Hepatocyte (in vitro differentiated cells): ENCODE measurements around the gene CYTH4. TPM values are rescaled to one million over a fixed set of nuclear protein-coding genes. Genes with fewer than 3 reads are reported as not detected.

Source experiments
- DNase-seq: peaks from one replicate; pipeline ENCODE4 v3.0.0-alpha.2; 2016; ENCODE audit warnings: low spot score
- H2AFZ ChIP-seq: fragments of 200-600 bp; sonication (generic); 2 replicates; pipeline ENCODE4 v1.6.0; 2016; ENCODE audit warnings: antibody characterized with exemption, mild to moderate bottlenecking
- H3K27ac ChIP-seq: fragments of 200-600 bp; sonication (generic); 2 replicates; pipeline ENCODE4 v1.5.1; 2016; ENCODE audit warnings: mild to moderate bottlenecking
- H3K27me3 ChIP-seq: fragments of 200-600 bp; sonication (generic); 2 replicates; pipeline ENCODE4 v1.6.1; 2016
- H3K36me3 ChIP-seq: fragments of 200-600 bp; sonication (generic); replicated peaks from 2 replicates; pipeline ENCODE4 v1.5.1; 2016; ENCODE audit warnings: low read depth; ENCODE audit not compliant: insufficient read depth
- H3K4me1 ChIP-seq: fragments of 200-600 bp; sonication (generic); 2 replicates; pipeline ENCODE4 v1.5.1; 2016; ENCODE audit warnings: mild to moderate bottlenecking, moderate library complexity; ENCODE audit not compliant: insufficient read depth
- H3K4me2 ChIP-seq: fragments of 200-600 bp; sonication (generic); 2 replicates; pipeline ENCODE4 v1.6.0; 2016
- H3K4me3 ChIP-seq: fragments of 200-600 bp; sonication (generic); 2 replicates; pipeline ENCODE4 v1.5.1; 2016; ENCODE audit warnings: mild to moderate bottlenecking
- H3K79me2 ChIP-seq: fragments of 200-600 bp; sonication (generic); 2 replicates; pipeline ENCODE4 v1.6.0; 2017; ENCODE audit warnings: mild to moderate bottlenecking
- H3K9me2 ChIP-seq: fragments of 200-600 bp; sonication (generic); replicated peaks from 2 replicates; pipeline ENCODE4 v1.6.0; 2017; ENCODE audit warnings: mild to moderate bottlenecking; ENCODE audit not compliant: insufficient read depth
- H3K9me3 ChIP-seq: fragments of 200-600 bp; sonication (generic); 2 replicates; pipeline ENCODE4 v1.5.1; 2016; ENCODE audit warnings: low read depth, mild to moderate bottlenecking
- H4K20me1 ChIP-seq: fragments of 200-600 bp; sonication (generic); 2 replicates; pipeline ENCODE4 v1.6.0; 2016; ENCODE audit warnings: mild to moderate bottlenecking; ENCODE audit not compliant: insufficient read depth, poor library complexity, severe bottlenecking
- EZH2 ChIP-seq: fragments of 200-600 bp; sonication (generic); IDR thresholded peaks from 2 replicates; pipeline ENCODE4 v1.6.1; 2016; ENCODE audit warnings: antibody characterized with exemption, mild to moderate bottlenecking, borderline replicate concordance
- EZH2phosphoT487 ChIP-seq: fragments of 200-600 bp; sonication (generic); IDR thresholded peaks from one replicate; pipeline ENCODE4 v1.6.1; 2018; ENCODE audit warnings: antibody characterized with exemption, mild to moderate bottlenecking, low read depth, moderate library complexity; ENCODE audit not compliant: unreplicated experiment, severe bottlenecking
- WGBS: methylation state at CpG from one replicate; pipeline ENCODE4 v1.1.6; 2016; ENCODE audit warnings: low lambda C conversion rate; ENCODE audit errors: missing lambda C conversion rate; 5-methylcytosine and 5-hydroxymethylcytosine counted together
- polyA plus RNA-seq: library from polyadenylated mRNA; unstranded; fragments of >200 nt; fragmentation: Nextera tagmentation; extraction: Ambion mirVana; gene quantifications from 2 replicates; pipeline ENCODE4 v1.2.1, GENCODE V29; 2016
- total RNA-seq: library from RNA; depleted of rRNA; stranded (reverse); fragments of >200 nt; gene quantifications from 2 replicates; pipeline ENCODE4 v1.2.3, GENCODE V29; 2014
- TF ChIP-seq, protein P1 (sequence below): fragments of 200-600 bp; sonication (generic); IDR thresholded peaks from 2 replicates; pipeline ENCODE4 v1.5.1; 2016; ENCODE audit warnings: antibody characterized with exemption, mild to moderate bottlenecking; ENCODE audit not compliant: poor library complexity

Gene CYTH4
- total and polyA plus RNA-seq, 2 experiments from 2014 or later = 0.57 to 0.94 TPM

DNA sequence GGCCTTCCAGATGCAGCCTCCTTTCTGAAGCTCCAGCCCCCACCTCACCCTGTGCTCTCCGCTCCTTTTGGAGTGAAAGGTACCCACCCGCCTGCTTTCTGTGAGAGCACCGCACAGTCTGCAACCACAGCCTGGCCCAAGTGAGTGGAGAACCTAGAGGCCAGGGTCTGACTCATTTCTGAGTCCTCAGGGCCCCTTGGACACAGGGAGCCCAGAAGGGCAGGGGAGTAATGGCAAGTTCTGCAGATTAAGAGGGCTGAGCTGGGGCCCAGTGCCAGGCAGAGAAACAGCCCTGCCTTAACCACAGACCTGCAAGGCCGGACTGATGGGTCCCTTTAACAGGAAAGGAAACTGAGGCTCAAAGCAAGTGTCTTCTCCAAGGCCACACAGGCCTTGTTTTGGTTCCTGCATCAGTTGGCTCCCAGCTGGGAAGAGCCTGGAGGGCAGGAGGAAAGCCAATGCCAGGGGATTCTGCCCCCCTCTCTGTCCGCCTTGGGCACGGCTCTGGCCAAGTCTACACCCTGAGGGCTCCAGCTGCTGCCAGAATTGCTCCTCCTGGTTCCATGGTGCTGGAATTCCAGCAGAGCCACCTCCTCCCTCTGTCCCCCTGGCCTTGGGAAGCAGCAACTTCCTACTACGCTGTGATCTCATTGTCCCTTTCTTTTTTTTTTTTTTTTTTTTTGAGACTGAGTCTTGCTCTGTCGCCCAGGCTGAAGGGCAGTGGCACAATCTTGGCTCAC lies 55.1 kb downstream of the CYTH4 start:
- no peak overlapping the region for H3K27ac ChIP-seq
- H4K20me1 ChIP-seq = no peaks in the 10 kb centered on the region
- no peak for DNase-seq
- H3K9me3 ChIP-seq = no peaks in the 10 kb centered on the region
- no peaks in the 10 kb centered on the region for H3K36me3 ChIP-seq
- H3K27me3 ChIP-seq = peaks cover 35% of the 10 kb centered on the region
- TF ChIP-seq EZH2 (no peak), EZH2phosphoT487 (no peak)
- TF ChIP-seq, protein P1, sequence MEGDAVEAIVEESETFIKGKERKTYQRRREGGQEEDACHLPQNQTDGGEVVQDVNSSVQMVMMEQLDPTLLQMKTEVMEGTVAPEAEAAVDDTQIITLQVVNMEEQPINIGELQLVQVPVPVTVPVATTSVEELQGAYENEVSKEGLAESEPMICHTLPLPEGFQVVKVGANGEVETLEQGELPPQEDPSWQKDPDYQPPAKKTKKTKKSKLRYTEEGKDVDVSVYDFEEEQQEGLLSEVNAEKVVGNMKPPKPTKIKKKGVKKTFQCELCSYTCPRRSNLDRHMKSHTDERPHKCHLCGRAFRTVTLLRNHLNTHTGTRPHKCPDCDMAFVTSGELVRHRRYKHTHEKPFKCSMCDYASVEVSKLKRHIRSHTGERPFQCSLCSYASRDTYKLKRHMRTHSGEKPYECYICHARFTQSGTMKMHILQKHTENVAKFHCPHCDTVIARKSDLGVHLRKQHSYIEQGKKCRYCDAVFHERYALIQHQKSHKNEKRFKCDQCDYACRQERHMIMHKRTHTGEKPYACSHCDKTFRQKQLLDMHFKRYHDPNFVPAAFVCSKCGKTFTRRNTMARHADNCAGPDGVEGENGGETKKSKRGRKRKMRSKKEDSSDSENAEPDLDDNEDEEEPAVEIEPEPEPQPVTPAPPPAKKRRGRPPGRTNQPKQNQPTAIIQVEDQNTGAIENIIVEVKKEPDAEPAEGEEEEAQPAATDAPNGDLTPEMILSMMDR = no peak
- no peaks in the 10 kb centered on the region for H3K9me2 ChIP-seq
- H3K4me3 ChIP-seq = no peak overlapping the region
- H3K4me1 ChIP-seq = peaks cover 16% of the 10 kb centered on the region
- WGBS = 84% methylated on average over 7 of the region's 8 CpGs
- H3K79me2 ChIP-seq = no peaks in the 10 kb centered on the region
- no peak overlapping the region for H3K4me2 ChIP-seq
- no peak overlapping the region for H2AFZ ChIP-seq

DNA sequence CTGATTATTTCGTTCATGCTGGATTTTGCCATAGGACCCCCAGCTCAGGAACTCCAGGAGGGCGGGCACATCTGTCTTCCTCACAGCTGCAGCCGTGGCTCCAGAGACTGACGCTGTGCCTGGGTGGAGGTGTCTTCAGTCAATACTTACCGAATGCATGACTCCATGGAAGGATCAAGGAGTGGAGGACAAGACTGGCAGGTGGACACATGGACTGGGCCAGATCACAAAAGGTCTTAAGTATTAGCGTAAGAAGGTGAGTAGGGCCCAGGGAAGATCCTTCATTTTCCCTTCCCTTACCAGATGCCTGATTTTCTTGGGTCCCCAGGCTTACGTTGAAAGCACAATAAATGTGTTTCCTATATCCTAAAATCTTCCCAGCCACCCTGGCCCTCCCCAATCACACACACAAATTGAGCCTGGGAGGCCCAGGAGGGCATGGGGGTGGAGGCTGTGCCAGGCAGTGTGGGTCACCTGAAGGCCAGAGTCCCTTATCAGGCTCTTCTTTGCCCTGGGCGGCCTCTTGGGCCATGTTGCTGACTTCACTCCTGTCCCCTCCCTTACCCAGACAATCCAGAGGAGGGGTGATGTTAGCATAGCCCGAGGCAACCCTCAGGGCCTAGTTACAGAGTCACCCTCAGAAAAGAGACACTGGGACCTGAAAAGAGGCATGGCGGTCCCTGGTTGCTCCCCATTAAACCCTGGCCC lies 56.4 kb downstream of the CYTH4 start:
- Histone ChIP-seq H4K20me1 (no peaks in the 10 kb centered on the region), H3K9me3 (no peaks in the 10 kb centered on the region), H3K4me1 (peaks cover 16% of the 10 kb centered on the region), H3K79me2 (no peaks in the 10 kb centered on the region), H2AFZ (no peak overlapping the region), H3K4me3 (no peak overlapping the region), H3K4me2 (no peak overlapping the region), H3K36me3 (no peaks in the 10 kb centered on the region), H3K27ac (no peak overlapping the region), H3K27me3 (peaks cover 22% of the 10 kb centered on the region), H3K9me2 (no peaks in the 10 kb centered on the region)
- no peak for DNase-seq
- TF ChIP-seq EZH2phosphoT487 (no peak), EZH2 (no peak)
- TF ChIP-seq, protein P1 = no peak
- WGBS = 84% methylated on average over 10 of the region's 10 CpGs

DNA sequence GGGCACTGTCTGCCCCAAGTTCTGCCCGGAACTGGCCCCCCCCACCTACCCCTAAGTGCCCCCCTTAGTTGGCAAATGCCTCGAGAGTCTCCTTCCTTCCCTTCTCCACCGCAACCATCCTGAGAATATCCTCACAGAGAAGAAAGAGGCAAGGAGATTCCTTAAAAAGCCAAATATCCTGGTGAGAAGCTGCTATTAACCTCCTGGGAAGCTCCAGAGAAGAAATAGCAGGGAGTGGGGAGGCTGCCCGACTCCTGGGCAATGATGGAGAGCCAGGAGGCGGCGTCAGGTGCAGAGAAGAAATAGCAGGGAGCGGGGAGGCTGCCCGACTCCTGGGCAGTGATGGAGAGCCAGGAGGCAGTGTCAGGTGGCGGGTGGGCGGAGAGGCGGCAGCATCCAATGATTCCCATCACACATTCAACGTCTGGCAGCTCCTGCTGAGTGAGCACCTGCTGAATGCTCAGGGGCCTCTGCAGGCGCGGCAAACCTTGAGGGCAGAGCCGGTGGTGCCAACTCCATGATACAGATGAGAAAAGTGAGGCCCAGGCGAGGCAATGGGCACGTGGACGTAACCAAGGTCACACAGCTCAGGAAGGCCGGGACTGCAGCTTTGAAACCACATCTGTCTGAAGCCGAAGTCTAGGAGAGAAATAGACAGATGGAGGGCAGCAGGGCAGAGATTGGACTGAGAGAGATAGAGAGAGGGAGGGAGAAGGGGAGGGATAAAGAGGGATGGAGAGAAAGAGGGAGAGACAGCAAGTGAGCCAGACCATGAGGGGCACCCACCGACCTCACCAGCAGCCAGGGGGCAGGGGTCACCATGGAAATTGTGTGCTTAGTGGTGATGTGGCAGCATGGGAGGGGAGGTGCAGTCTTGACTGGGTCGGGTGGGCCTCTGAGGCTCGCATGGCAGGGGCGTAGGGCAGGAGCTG lies 58.3 kb downstream of the CYTH4 start:
- Histone ChIP-seq H3K36me3 (no peaks in the 10 kb centered on the region), H2AFZ (no peak overlapping the region), H3K9me3 (no peaks in the 10 kb centered on the region), H3K27me3 (peaks cover 4% of the 10 kb centered on the region), H3K9me2 (no peaks in the 10 kb centered on the region), H3K79me2 (no peaks in the 10 kb centered on the region), H4K20me1 (no peaks in the 10 kb centered on the region), H3K4me2 (no peak overlapping the region), H3K4me1 (peaks cover 2% of the 10 kb centered on the region), H3K4me3 (no peak overlapping the region), H3K27ac (no peak overlapping the region)
- WGBS = 50% methylated on average over 23 of the region's 24 CpGs
- no peak for DNase-seq
- TF ChIP-seq EZH2 (no peak), EZH2phosphoT487 (no peak)
- TF ChIP-seq, protein P1 = no peak
